GM12875 (cell line): ENCODE data around the gene IKZF3.
"Not testable (repeated sequence)": the region's sequence is repeated elsewhere in the genome, so short reads cannot be mapped to it uniquely, and the experiment has no call there.

Experiments used
- H3K4me3 ChIP-seq: one replicate; pipeline ENCODE4 v1.5.1; 2011; ENCODE audit warnings: low read depth, low read length, control low read depth
- CTCF ChIP-seq: IDR thresholded peaks from 2 replicates; pipeline ENCODE4 v1.5.1; 2011; ENCODE audit warnings: low read depth, mild to moderate bottlenecking, control low read depth, inconsistent platforms, low read length, moderate library complexity, borderline replicate concordance; ENCODE audit not compliant: insufficient read depth

The IKZF3 gene

DNA sequence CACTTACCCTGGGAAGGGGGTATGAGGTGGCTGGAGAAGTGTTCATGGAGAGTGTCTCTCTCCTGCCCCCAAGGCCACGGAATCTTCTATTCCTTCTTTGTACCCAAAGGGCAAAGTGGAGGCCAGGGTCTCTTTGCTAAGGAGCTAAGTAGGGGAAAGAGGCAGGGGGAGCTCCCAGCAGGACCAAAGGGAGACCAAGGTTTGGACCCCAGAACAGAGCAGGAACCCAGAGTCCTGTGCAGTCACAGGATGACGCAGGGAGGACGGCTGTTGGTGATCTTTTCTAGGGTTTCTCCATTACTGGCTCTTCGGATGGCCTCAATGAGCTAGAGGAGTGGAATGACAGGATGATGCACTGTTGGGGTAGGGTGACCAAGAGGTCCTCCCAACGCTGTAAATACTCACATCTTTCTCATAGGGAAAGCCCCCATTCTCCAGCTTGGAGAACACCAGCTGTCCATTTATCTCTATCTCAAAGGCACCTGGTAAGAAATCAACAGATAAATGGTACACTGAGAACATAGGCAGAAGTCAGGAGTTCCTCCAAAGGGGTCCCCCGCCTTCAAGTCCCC, 134.7 kb downstream of the IKZF3 start:
- TF ChIP-seq CTCF = no peak

DNA sequence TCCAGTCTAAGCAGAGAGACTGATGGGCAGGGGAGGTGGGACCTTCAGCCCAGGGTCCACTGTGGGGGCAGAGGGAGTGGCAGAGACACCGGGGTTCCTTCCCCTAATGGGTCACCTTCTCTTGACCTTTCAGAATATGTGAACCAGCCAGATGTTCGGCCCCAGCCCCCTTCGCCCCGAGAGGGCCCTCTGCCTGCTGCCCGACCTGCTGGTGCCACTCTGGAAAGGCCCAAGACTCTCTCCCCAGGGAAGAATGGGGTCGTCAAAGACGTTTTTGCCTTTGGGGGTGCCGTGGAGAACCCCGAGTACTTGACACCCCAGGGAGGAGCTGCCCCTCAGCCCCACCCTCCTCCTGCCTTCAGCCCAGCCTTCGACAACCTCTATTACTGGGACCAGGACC, 136.6 kb downstream of the IKZF3 start:
- H3K4me3 ChIP-seq = no peak overlapping the region
- no peak for TF ChIP-seq CTCF

More for the DNA sequence above, 134.7 kb downstream of the IKZF3 start:
- peak overlapping the region; percentile 77 for H3K4me3 ChIP-seq

GRCh38 chr17:39726617-39727016, 137.5 kb downstream of the IKZF3 start:
- no peak for TF ChIP-seq CTCF

GRCh38 chr17:39725923-39726322, 138.2 kb downstream of the IKZF3 start:
- H3K4me3 ChIP-seq = not testable (repeated sequence)

More at GRCh38 chr17:39726617-39727016, 137.5 kb downstream of the IKZF3 start:
- no peak overlapping the region for H3K4me3 ChIP-seq

DNA sequence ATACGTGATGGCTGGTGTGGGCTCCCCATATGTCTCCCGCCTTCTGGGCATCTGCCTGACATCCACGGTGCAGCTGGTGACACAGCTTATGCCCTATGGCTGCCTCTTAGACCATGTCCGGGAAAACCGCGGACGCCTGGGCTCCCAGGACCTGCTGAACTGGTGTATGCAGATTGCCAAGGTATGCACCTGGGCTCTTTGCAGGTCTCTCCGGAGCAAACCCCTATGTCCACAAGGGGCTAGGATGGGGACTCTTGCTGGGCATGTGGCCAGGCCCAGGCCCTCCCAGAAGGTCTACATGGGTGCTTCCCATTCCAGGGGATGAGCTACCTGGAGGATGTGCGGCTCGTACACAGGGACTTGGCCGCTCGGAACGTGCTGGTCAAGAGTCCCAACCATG, 139.4 kb downstream of the IKZF3 start:
- TF ChIP-seq CTCF = no peak
- H3K4me3 ChIP-seq = no peak overlapping the region

- no peak overlapping the region for H3K4me3 ChIP-seq
- TF ChIP-seq CTCF = no peak
Measured at GRCh38 chr17:39722965-39723848, 140.9 kb downstream of the IKZF3 start.

DNA sequence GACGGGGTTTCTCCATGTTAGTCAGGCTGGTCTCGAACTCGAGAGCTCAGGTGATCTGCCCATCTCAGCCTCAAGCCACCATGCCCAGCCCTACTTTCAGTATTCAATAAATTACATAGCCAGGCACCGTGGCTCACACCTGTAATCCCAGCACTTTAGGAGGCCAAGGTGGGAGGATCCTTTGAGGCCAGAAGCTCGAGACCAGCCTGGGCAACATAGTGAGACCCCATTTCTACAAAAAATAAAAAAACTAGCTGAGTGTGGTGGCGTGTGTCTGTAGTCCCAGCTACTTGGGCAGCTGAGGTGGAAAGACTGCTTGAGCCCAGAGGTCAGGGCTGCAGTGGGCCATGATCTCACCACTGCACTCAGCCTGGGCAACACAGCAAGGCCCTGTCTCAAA, 142.0 kb downstream of the IKZF3 start:
- TF ChIP-seq CTCF = no peak
- no peak overlapping the region for H3K4me3 ChIP-seq
